SH-SY5Y (cell line): ENCODE results near the gene CNTNAP4.

Source experiments
- GATA2 ChIP-seq: IDR thresholded peaks from 2 replicates; pipeline ENCODE4 v1.6.1; 2011; ENCODE audit warnings: mild to moderate bottlenecking, low read depth, low read length
- GATA3 ChIP-seq: IDR thresholded peaks from 2 replicates; pipeline ENCODE4 v1.6.1; 2011; ENCODE audit warnings: low read depth, mild to moderate bottlenecking, low read length, moderate library complexity

Gene CNTNAP4

DNA sequence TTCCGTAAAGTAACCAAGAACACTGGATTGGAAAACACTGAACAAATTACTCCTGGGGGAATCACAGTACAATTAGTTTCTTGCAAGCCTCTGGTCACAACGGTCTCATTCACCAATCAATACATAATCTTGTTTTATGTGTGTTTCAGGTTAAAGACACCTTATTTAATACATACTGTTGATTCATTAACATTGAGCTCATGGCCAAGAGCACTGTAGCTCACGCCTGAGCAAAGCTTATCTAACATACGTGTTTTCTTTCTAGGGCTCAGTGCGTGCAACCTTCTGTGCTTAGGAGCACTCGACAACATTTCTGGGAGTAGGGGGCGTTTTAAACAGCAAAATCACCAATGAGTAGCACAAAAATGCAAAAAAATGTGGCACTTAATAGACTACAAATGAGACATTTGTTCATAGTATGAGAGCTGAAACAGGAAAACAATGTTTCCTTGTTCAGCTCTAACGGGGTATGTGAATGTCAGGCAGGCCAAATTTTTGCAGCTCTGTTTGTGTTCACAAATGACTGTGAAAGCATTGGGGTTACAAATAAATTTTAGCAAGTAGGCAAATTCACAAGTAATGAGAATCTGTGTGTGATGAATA lies 206.2 kb downstream of the CNTNAP4 start:
- TF ChIP-seq GATA3 (no peak), GATA2 (no peak)

GRCh38 chr16:76484020-76484419 lies 206.8 kb downstream of the CNTNAP4 start:
- no peak for TF ChIP-seq GATA3
- no peak for TF ChIP-seq GATA2

GRCh38 chr16:76486740-76487139 lies 209.5 kb downstream of the CNTNAP4 start:
- no peak for TF ChIP-seq GATA3
- peak; percentile 63 for TF ChIP-seq GATA2

DNA sequence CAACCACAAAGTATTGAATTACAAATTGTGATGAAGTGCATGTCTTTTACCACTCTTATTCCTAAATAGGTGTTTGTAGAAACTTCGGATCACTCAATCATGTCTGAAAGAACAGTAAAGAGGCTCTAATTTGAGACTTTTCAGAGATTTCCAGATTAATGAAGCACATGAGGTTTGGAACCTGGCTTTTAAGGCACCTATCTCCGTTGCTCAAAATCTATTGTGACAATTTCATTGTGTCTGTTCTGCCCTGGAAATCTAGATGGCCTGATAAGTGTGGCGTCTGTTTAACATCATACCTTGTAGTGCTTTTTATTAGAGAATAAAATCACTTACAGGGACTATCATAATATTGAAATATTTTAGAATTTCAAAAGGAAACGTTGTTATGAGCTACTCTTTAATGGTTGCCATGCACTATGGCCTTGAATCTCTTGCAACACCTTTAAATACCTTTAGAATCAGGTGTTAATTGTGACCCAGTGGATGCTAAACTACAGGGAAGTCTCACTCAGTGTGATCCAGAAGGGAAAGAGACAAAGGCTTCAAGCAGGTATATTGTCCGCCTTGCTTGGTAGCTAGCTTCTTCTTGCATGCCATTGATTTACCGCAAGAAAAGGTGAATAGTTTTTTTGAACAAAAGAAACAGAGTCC lies 210.3 kb downstream of the CNTNAP4 start:
- TF ChIP-seq GATA3, result peak; percentile 99
- peak; percentile 97 for TF ChIP-seq GATA2

DNA sequence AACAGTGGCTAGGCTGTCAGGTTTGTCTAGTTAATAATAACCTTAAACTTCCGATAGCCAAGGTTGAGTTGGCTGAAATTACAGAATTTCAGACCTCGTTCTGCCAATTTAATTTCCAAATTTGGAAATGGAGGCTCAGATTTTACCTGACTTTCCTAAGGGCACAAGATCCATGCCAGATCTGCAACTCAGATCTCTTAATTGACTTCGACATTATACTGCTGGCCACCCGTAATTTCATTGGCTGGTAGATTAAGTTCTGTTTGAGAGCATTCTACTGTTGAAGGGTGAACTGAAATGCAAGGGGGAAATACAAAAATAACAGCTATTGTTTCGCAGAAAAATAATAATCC lies 210.8 kb downstream of the CNTNAP4 start:
- TF ChIP-seq GATA3 (peak; percentile 62; the same call in 1 of the 2 replicates), GATA2 (peak; percentile 85)

DNA sequence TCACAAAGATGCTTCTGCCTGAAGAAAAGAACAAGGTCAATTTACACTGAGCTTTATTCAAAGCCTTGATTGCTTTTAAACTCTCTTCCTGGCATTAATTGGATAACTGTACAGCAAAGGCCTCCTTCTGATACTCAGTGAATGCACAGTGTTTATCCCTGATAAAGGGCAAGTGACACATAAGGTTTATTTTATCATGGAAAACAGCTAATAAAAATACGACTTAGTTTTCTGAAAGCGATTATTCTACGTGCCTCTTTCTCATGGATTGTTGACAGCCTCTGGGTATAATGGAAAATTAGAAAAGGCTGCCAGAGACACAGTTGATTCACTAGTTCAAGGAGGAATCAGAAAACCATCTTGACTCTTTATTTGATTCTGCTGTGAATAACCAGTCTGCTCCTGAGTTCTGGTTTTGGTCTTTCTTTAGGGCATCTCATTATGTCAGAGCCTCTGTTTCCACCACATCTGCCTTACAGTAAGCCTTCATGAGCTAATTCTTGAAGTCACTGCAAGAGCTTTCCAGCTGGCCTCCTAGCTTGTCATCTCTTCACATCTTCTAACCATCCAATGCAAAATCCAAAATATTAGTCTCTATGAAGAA lies 212.9 kb downstream of the CNTNAP4 start:
- TF ChIP-seq GATA2, result peak; percentile 39
- peak; percentile 26; the same call in 1 of the 2 replicates for TF ChIP-seq GATA3

DNA sequence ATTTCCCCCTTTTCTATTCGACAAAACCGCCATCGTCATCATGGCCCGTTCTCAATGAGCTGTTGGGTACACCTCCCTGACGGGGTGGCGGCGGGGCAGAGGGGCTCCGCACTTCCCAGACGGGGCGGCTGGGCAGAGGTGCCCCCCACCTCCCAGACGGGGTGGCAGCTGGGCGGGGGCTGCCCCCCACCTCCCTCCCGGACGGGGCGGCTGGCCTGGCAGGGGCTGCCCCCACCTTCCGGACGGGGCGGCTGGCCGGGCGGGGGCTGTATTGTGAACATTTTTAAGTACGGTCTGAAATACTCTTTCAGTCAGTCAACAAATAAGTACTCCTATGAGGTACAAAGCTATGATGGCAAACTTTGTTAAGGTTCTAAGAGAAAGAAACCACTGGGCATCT lies 222.8 kb downstream of the CNTNAP4 start:
- TF ChIP-seq GATA3 (no peak), GATA2 (no peak)

DNA sequence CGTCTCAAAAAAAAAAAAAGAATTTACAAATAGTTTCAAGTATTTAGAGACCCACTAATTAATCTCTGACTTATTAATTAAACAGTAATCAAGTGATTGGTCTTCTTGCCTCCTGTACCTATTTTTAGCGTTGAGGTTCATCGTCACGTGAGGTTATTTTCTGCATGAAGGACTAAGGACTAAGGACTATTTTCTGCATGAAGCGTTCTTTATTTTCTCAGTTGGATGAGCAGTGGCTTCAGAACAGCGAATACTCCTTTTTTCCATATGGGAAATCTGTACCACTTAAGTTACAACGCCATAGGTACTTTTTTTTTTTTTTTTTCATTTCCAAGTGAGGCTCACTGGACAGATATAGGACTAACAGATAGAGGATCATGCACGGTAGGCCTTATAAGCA lies 224.9 kb downstream of the CNTNAP4 start:
- TF ChIP-seq GATA3, result no peak

- no peak for TF ChIP-seq GATA3
- TF ChIP-seq GATA2, result no peak
Measured at GRCh38 chr16:76502555-76502954, 225.4 kb downstream of the CNTNAP4 start.

DNA sequence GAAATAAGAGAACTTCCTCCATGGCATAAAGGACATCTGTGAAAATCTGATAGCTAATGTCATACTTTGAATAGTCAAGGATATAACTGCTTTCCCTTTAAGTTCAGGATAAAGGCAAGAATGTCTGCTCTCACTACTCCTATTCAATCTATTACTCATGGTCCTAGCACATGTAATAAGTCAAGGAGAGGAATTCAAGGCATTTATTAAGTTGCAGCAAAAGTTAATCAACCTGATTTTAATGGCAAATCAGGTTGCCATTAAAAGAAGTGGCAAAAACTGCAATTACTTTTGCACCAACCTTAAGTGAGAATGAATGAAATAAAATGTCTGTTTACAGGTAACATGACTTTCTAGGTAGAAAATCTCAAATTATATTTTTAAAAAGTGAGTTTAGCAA lies 225.9 kb downstream of the CNTNAP4 start:
- TF ChIP-seq GATA2, result no peak
- no peak for TF ChIP-seq GATA3

GRCh38 chr16:76511203-76511602 lies 234.0 kb downstream of the CNTNAP4 start:
- TF ChIP-seq GATA3 (no peak), GATA2 (no peak)

GRCh38 chr16:76518781-76519180 lies 241.6 kb downstream of the CNTNAP4 start:
- no peak for TF ChIP-seq GATA3

GRCh38 chr16:76524356-76524755 lies 247.2 kb downstream of the CNTNAP4 start:
- TF ChIP-seq GATA3 (no peak), GATA2 (no peak)

GRCh38 chr16:76524769-76525168 lies 247.6 kb downstream of the CNTNAP4 start:
- TF ChIP-seq GATA2, result no peak
- TF ChIP-seq GATA3, result no peak

GRCh38 chr16:76527244-76527643 lies 250.0 kb downstream of the CNTNAP4 start:
- TF ChIP-seq GATA3 (no peak), GATA2 (no peak)

DNA sequence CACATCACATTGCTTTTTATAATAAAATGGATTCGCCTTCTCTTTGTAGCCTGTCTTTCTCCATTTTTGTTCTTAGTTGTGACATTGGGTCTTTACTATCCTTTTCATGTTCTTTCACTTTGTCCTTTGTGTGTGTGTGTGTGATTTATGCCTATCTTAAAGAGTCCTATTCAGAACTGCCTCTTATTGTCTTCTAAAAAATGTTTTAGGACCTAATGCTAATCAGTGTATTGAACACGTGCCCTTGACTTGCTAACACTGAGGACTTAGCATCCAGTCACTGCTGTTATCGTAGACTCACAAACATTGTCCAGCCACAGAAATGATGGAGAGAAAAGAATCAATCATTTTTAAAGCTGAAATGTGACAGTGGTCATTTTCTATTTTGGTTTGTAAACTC lies 251.9 kb downstream of the CNTNAP4 start:
- TF ChIP-seq GATA3 (no peak), GATA2 (no peak)
